Neural crest cell (in vitro differentiated cells): ENCODE data around the gene PRPF40B. TPM values are rescaled to one million over a fixed set of nuclear protein-coding genes. Genes with fewer than 3 reads are reported as not detected.

ENCODE experiments used
- DNase-seq: peaks from one replicate; pipeline ENCODE4 v3.0.0; 2021; ENCODE audit warnings: low read depth, mixed read lengths, low spot score
- H3K27ac Mint-ChIP-seq: one replicate; pipeline ENCODE4 v1.8.0; 2021; ENCODE audit warnings: mild to moderate bottlenecking, mixed read lengths; ENCODE audit not compliant: unreplicated experiment
- H3K27me3 Mint-ChIP-seq: 2 replicates; pipeline ENCODE4 v1.8.0; 2021; ENCODE audit warnings: low read depth, mild to moderate bottlenecking, mixed read lengths
- H3K36me3 Mint-ChIP-seq: 2 replicates; pipeline ENCODE4 v1.8.0; 2021; ENCODE audit warnings: low read depth, mild to moderate bottlenecking, mixed read lengths
- H3K4me1 Mint-ChIP-seq: 2 replicates; pipeline ENCODE4 v1.8.0; 2021; ENCODE audit warnings: mixed read lengths
- H3K4me3 Mint-ChIP-seq: one replicate; pipeline ENCODE4 v1.8.0; 2021; ENCODE audit warnings: mild to moderate bottlenecking, mixed read lengths
- H3K9me3 Mint-ChIP-seq: 2 replicates; pipeline ENCODE4 v1.8.0; 2021; ENCODE audit warnings: mixed read lengths
- total RNA-seq: library from RNA; stranded (reverse); gene quantifications from 2 replicates; pipeline ENCODE4 v1.2.1, GENCODE V29; 2021
- TF ChIP-seq, protein P1 (sequence below): fragments of 200-600 bp; sonication (generic); conservative IDR thresholded peaks from 2 replicates; pipeline ENCODE4 v1.5.0; 2021; ENCODE audit warnings: antibody characterized with exemption, mild to moderate bottlenecking

The PRPF40B gene
- total RNA-seq, 1 donor from 2014 or later = 27.0 TPM

DNA sequence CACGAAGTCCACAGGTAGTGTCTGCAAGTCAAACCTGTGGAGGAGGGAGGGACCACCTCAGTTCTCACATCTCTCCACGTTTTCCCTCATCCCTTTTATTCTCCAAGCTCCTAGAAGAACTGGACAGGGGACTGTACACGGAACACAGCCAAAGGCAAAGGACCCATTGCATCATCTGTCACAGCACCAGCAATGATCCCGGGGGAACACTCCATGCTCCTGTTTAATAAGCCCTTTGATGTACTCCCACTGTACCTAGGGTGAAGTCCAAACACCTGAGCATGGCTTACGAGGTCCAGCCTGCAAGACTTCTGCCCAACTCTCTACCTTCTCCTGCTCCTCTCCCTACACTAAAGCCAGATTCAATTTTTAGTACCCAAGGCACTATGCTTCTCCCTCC is 26.5 kb downstream of the PRPF40B start:
- Mint-ChIP-seq H3K36me3 (peaks cover 8% of the 10 kb centered on the region), H3K4me3 (no peak overlapping the region), H3K27me3 (no peaks in the 10 kb centered on the region), H3K4me1 (peaks cover 4% of the 10 kb centered on the region), H3K27ac (peak overlapping the region; percentile 40), H3K9me3 (no peaks in the 10 kb centered on the region)
- TF ChIP-seq, protein P1, sequence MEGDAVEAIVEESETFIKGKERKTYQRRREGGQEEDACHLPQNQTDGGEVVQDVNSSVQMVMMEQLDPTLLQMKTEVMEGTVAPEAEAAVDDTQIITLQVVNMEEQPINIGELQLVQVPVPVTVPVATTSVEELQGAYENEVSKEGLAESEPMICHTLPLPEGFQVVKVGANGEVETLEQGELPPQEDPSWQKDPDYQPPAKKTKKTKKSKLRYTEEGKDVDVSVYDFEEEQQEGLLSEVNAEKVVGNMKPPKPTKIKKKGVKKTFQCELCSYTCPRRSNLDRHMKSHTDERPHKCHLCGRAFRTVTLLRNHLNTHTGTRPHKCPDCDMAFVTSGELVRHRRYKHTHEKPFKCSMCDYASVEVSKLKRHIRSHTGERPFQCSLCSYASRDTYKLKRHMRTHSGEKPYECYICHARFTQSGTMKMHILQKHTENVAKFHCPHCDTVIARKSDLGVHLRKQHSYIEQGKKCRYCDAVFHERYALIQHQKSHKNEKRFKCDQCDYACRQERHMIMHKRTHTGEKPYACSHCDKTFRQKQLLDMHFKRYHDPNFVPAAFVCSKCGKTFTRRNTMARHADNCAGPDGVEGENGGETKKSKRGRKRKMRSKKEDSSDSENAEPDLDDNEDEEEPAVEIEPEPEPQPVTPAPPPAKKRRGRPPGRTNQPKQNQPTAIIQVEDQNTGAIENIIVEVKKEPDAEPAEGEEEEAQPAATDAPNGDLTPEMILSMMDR = no peak
- DNase-seq = no peak

DNA sequence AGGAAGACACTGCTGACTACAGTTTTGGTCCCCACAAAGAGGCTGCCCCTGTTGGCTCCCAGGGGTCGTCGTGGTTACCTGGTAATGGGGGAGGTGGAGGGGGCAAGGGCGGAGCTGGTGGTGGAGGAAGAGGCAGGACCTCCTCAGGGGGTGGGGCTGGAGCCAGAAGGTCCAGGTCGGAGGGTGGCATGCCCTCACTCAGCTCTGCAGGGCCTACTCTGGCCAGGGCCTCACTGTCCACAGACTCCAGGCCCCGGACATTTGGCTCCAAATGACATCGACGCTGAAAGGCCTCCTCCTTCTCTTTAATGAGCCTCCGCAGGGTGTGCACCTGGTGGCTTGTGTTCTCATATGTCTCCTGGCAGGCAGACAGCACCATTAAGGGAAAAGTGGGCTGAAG is 28.5 kb downstream of the PRPF40B start:
- H3K4me3 Mint-ChIP-seq = no peak overlapping the region
- peaks cover 8% of the 10 kb centered on the region for H3K36me3 Mint-ChIP-seq
- TF ChIP-seq, protein P1 = no peak
- no peaks in the 10 kb centered on the region for H3K27me3 Mint-ChIP-seq
- H3K9me3 Mint-ChIP-seq = no peaks in the 10 kb centered on the region
- H3K4me1 Mint-ChIP-seq = no peaks in the 10 kb centered on the region
- H3K27ac Mint-ChIP-seq = peak overlapping the region; percentile 67
- DNase-seq = no peak

DNA sequence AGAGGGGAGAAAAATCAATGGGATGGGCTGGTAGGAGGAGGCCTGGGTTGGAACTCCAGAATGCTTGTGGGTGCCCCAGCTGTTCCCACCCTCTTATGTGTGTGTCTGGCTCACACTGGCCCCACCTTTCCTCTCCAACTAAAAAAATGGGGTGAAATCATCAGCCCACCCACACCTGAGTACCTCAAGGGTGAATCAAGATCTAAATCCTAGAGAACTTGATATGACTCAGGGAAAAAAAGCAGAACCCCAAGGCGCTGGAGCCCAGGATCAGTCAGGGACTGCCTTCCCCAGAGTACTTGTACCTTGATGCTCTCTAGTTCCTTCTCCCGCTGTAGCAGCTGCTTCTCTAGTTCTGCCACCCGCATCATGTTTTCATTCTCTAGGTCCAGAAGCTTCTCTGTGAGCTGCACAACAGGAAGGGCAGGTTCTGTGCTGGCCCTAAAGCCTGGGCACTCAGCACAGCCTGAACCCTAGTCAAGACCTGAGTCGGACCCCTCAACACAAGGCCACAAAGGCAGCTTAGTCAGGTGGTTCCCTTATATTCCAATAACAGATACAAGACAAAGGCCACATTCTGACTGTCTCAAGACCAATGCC is 29.7 kb downstream of the PRPF40B start:
- Mint-ChIP-seq H3K36me3 (peaks cover 9% of the 10 kb centered on the region), H3K27ac (no peak overlapping the region), H3K4me1 (no peaks in the 10 kb centered on the region), H3K4me3 (no peak overlapping the region), H3K27me3 (no peaks in the 10 kb centered on the region), H3K9me3 (no peaks in the 10 kb centered on the region)
- no peak for DNase-seq
- TF ChIP-seq, protein P1 = no peak

DNA sequence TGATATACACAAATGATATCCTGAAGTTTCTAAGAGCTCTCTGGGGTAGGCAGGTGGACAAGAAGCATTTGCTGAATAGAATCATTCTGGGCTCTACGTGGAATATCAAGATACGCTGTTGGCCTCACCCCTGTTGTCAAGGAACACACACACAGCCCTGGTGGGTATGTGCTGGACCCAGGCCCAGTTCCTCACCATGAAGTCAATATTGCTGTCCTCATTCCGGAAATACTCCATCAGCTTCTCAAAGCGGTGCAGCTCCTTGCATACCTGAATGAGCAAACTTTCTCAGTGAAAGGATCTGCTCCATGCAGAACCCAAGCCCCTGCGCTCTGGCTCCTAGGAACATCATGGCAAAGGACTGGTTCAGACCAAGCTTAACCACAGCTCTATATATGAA is 31.4 kb downstream of the PRPF40B start:
- no peak overlapping the region for H3K27ac Mint-ChIP-seq
- no peak overlapping the region for H3K4me3 Mint-ChIP-seq
- H3K36me3 Mint-ChIP-seq = peaks cover 10% of the 10 kb centered on the region
- H3K4me1 Mint-ChIP-seq = no peaks in the 10 kb centered on the region
- TF ChIP-seq, protein P1 = no peak
- DNase-seq = no peak
- no peaks in the 10 kb centered on the region for H3K9me3 Mint-ChIP-seq
- no peaks in the 10 kb centered on the region for H3K27me3 Mint-ChIP-seq

DNA sequence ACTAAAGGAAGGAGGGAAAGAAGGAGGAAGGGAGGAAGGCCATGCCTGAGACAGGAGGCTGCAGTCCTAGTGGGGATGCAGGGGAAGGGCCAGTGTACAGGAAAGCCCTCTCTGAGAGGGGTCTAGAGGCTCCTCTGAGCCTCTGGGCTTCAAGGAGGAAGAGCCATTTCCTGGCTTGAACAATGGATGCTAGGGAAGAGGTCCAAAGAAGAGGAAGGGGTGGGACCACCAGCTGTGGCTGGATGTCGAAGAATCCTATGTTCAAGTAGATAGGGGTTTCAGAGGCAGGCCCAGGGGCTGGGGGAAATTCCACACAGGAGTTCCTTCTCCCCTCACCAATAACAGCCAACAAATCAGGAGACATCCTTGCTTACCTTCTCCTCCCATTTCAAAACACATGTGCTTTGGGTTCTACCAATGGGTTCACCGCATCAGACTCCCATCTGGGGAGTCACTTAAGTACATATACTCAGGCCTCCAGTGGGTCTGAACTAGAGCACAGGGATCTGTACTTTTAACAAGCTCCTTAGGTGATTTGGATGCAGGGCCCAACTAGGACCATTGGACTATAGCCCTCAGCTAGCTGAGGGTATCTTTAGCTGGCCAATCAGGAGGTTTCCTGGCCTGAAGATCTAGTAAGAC is 32.4 kb downstream of the PRPF40B start:
- Mint-ChIP-seq H3K36me3 (peaks cover 4% of the 10 kb centered on the region), H3K27me3 (no peaks in the 10 kb centered on the region), H3K4me1 (no peaks in the 10 kb centered on the region), H3K9me3 (no peaks in the 10 kb centered on the region), H3K4me3 (no peak overlapping the region), H3K27ac (no peak overlapping the region)
- DNase-seq = no peak
- TF ChIP-seq, protein P1 = no peak
